HepG2 (cell line): ENCODE results near the gene SCT. TPM values are rescaled to one million over a fixed set of nuclear protein-coding genes. Genes with fewer than 3 reads are reported as not detected.

ENCODE experiments used
- ATAC-seq: fragments of 200-7000 bp; cut with Tn5 transposase; 3 replicates; pipeline ENCODE4 v1.9.1; 2020; ENCODE audit warnings: mild to moderate bottlenecking, moderate library complexity
- BruUV-seq: library from RNA; stranded (reverse); fragments of 400-500 nt; replicated peaks from 2 replicates; lab custom pipeline; 2021; lab: Mats Ljungman, UMichigan
- CTCF ChIA-PET: fragments of 300-600 bp; formaldehyde crosslinking; extraction: SDS; loops from one replicate; lab custom pipeline; 2021; ENCODE audit warnings: low total read pairs, inconsistent platforms, low intra/inter-chr PET ratio; lab: Yijun Ruan, JAX
- POLR2A ChIA-PET: fragments of 350-600 bp; sonication (Branson Sonifier 250); formaldehyde crosslinking; loops from one replicate; lab custom pipeline; 2020; ENCODE audit warnings: antibody characterized with exemption, inconsistent platforms; lab: Yijun Ruan, JAX
- DNase-seq: peaks from one replicate; pipeline ENCODE4 v3.0.0-alpha.2; 2015; ENCODE audit warnings: low spot score
- FAIRE-seq: peaks from 3 replicates; lab custom pipeline; 2011; peaks lifted over from hg19 to GRCh38; lab: Jason Lieb, UNC
- H2AFZ ChIP-seq: one replicate; pipeline ENCODE4 v1.6.1; 2011; ENCODE audit warnings: low read length, inconsistent platforms
- H3K27ac ChIP-seq: fragments of 300-600 bp; 3 replicates; pipeline ENCODE4 v1.8.0; 2011; ENCODE audit warnings: mixed run types, mild to moderate bottlenecking, mixed read lengths, low read length, inconsistent platforms; ENCODE audit not compliant: insufficient read depth; ENCODE audit errors: extremely low read length
- H3K27me3 ChIP-seq, 2 experiments: fragments of 200-600 bp in 1 of 2; 2 replicates in 1 of 2; 3 replicates in 1 of 2; pipeline versions ENCODE4 v1.6.0 to v1.8.0; 2011; ENCODE audit warnings: low read length in 2 of 2, mild to moderate bottlenecking in 2 of 2, moderate library complexity in 2 of 2, inconsistent platforms in 1 of 2; ENCODE audit not compliant: insufficient read depth in 2 of 2, control insufficient read depth in 1 of 2
- H3K36me3 ChIP-seq, 2 experiments: fragments of 200-600 bp in 1 of 2; replicated peaks in 1 of 2; 2 replicates in 1 of 2; 3 replicates in 1 of 2; pipeline versions ENCODE4 v1.5.1 to v1.8.0; 2011; ENCODE audit warnings: low read length in 2 of 2, inconsistent platforms in 1 of 2; ENCODE audit not compliant: insufficient read depth in 2 of 2, control insufficient read depth in 1 of 2
- H3K4me1 ChIP-seq: 2 replicates; pipeline ENCODE4 v1.5.1; 2012; ENCODE audit warnings: low read length, inconsistent platforms; ENCODE audit not compliant: insufficient read depth
- H3K4me2 ChIP-seq: 2 replicates; pipeline ENCODE4 v1.6.0; 2011; ENCODE audit warnings: low read depth, low read length, inconsistent platforms
- H3K4me3 ChIP-seq, 3 experiments: fragments of 200-600 bp in 1 of 3; sonication (generic), shearing (Covaris generic) in 1 of 3; replicated peaks in 1 of 3; 2 replicates each; pipeline ENCODE4 v1.5.1; 2011 to 2016; ENCODE audit warnings: low read length in 3 of 3, inconsistent platforms in 2 of 3, low read depth in 2 of 3, mild to moderate bottlenecking in 2 of 3, control low read depth in 1 of 3, mixed read lengths in 1 of 3; ENCODE audit not compliant: insufficient read depth in 1 of 3
- H3K79me2 ChIP-seq: one replicate; pipeline ENCODE4 v1.6.1; 2011; ENCODE audit warnings: low read length, inconsistent platforms; ENCODE audit not compliant: insufficient read depth
- H3K9ac ChIP-seq: 2 replicates; pipeline ENCODE4 v1.6.0; 2011; ENCODE audit warnings: mild to moderate bottlenecking, low read depth, low read length, inconsistent platforms; ENCODE audit not compliant: insufficient read depth
- H3K9me3 ChIP-seq: 2 replicates; pipeline ENCODE4 v1.5.1; 2012; ENCODE audit warnings: mild to moderate bottlenecking, low read length
- H4K20me1 ChIP-seq: 2 replicates; pipeline ENCODE4 v1.6.0; 2011; ENCODE audit warnings: inconsistent platforms, mild to moderate bottlenecking, low read length, moderate library complexity; ENCODE audit not compliant: insufficient read depth
- CEBPB ChIP-seq: IDR thresholded peaks from 2 replicates; pipeline ENCODE4 v1.6.1; 2011; ENCODE audit warnings: low read depth, low read length, improper control_type of control experiment, borderline replicate concordance
- GTF2F1 ChIP-seq: fragments of 150-350 bp; IDR thresholded peaks from 2 replicates; pipeline ENCODE4 v1.6.1; 2014; ENCODE audit warnings: low read length
- RCOR2 ChIP-seq: IDR thresholded peaks from 2 replicates; pipeline ENCODE4 v1.6.1; 2016; ENCODE audit warnings: missing biosample characterization, missing genetic modification reagents
- ZKSCAN1 ChIP-seq: fragments of 150-350 bp; IDR thresholded peaks from 2 replicates; pipeline ENCODE4 v1.6.1; 2014; ENCODE audit warnings: low read length
- ZNF224 ChIP-seq: sonication (generic); formaldehyde crosslinking; IDR thresholded peaks from 2 replicates; pipeline ENCODE4 v1.5.0; 2020; ENCODE audit warnings: mild to moderate bottlenecking, missing genetic modification reagents
- ZNF773 ChIP-seq: sonication (generic); formaldehyde crosslinking; IDR thresholded peaks from 2 replicates; pipeline ENCODE4 v1.4.0; 2020; ENCODE audit warnings: missing genetic modification reagents, borderline replicate concordance
- WGBS: methylation state at CpG from one replicate; pipeline ENCODE4 v1.1.6; 2017; ENCODE audit warnings: low lambda C conversion rate; 5-methylcytosine and 5-hydroxymethylcytosine counted together
- in situ Hi-C: cut with HindIII; loops from 2 replicates; pipeline ENCODE4 v1.10.0; 2017; ENCODE audit warnings: low pct_unique_long_range_greater_than_20kb; ENCODE audit not compliant: extremely low pct_ligation_motif_present
- intact Hi-C: fragments of 100-400 bp; cut with micrococcal nuclease; formaldehyde crosslinking; loops from one replicate; pipeline ENCODE4 v1.10.0; 2022; ENCODE audit not compliant: unreplicated experiment
- polyA plus RNA-seq, 8 experiments: library from polyadenylated mRNA; depleted of rRNA in 3 of 8; stranded (reverse) in 7 of 8; unstranded in 1 of 8; fragments of >200 nt; fragmentation: Illumina TruSeq in 4 of 8; extraction: Trizol in 4 of 8; gene quantifications; 2 replicates each; pipeline versions ENCODE4 v1.2.1 to v1.2.3, GENCODE V29; 2011 to 2016; ENCODE audit warnings: low read depth in 4 of 8, missing spikeins in 1 of 8, mixed read lengths in 1 of 8; ENCODE audit not compliant: insufficient read depth in 1 of 8
- total RNA-seq, 5 experiments: library from RNA; depleted of rRNA; stranded (reverse); fragments of >200 nt; fragmentation: Illumina TruSeq; extraction: Trizol; gene quantifications; 2 replicates each; pipeline ENCODE4 v1.2.3, GENCODE V29; 2016; ENCODE audit warnings: low read depth in 1 of 5
- TF ChIP-seq, protein P1 (sequence below): sonication (generic); formaldehyde crosslinking; IDR thresholded peaks from 2 replicates; pipeline ENCODE4 v1.5.0; 2020; ENCODE audit warnings: mild to moderate bottlenecking, missing genetic modification reagents

SCT gene
- total and polyA plus RNA-seq, 2 of the 13 experiments (the other 11 are each of a cell fraction or from before 2014, with no cell fraction given): not detected

- POLR2A ChIA-PET: no interaction called here
Measured at GRCh38 chr11:665062-665703, 38.2 kb upstream of the SCT start.

More at GRCh38 chr11:665062-665703, 38.2 kb upstream of the SCT start:
- DNase-seq (no peak), ATAC-seq (no peak), FAIRE-seq (no peak)
- Histone ChIP-seq H2AFZ (no peak overlapping the region), H3K4me1 (no peaks in the 10 kb centered on the region), H3K4me2 (no peak overlapping the region), H3K4me3 (no peak overlapping the region), H3K27me3 (no peaks in the 10 kb centered on the region), H3K79me2 (no peaks in the 10 kb centered on the region), H3K36me3 (peaks cover 13 to 46% of the 10 kb centered on the region in 2 experiments; a peak in 4 of 5 replicates), H3K9ac (no peak overlapping the region), H3K9me3 (no peaks in the 10 kb centered on the region), H4K20me1 (0 out of 2 replicates have a peak, but pooled peaks cover 4% of the 10 kb centered on the region), H3K27ac (no peak overlapping the region)
- CTCF ChIA-PET: no interaction called here
- no TSS peak for BruUV-seq
- in situ Hi-C loops (no loop called here), intact Hi-C loops (no loop called here)
- WGBS: 86% methylated on average over 10 of the region's 15 CpGs
- TF ChIP-seq GTF2F1 (no peak), RCOR2 (no peak), ZNF224 (CRISPR knock-in tag) (no peak), ZNF773 (no peak), ZKSCAN1 (no peak), CEBPB (no peak)
- TF ChIP-seq, protein P1, sequence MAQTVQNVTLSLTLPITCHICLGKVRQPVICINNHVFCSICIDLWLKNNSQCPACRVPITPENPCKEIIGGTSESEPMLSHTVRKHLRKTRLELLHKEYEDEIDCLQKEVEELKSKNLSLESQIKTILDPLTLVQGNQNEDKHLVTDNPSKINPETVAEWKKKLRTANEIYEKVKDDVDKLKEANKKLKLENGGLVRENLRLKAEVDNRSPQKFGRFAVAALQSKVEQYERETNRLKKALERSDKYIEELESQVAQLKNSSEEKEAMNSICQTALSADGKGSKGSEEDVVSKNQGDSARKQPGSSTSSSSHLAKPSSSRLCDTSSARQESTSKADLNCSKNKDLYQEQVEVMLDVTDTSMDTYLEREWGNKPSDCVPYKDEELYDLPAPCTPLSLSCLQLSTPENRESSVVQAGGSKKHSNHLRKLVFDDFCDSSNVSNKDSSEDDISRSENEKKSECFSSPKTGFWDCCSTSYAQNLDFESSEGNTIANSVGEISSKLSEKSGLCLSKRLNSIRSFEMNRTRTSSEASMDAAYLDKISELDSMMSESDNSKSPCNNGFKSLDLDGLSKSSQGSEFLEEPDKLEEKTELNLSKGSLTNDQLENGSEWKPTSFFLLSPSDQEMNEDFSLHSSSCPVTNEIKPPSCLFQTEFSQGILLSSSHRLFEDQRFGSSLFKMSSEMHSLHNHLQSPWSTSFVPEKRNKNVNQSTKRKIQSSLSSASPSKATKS (CRISPR knock-in tag): no peak
